Measurements from ENCODE around the gene CTNNBL1. TPM values are rescaled to one million over a fixed set of nuclear protein-coding genes. Genes with fewer than 3 reads are reported as not detected.

The CTNNBL1 gene
- total and polyA plus RNA-seq, 2 experiments from 2014 or later = 36.3 to 68.7 TPM

GRCh38 chr20:37703035-37703845 lies 9.4 kb downstream of the CTNNBL1 start:
- H3K9me2 ChIP-seq (ENCODE audit: insufficient read depth) = no peaks in the 10 kb centered on the region

More at GRCh38 chr20:37703035-37703845, 9.4 kb downstream of the CTNNBL1 start:
- Histone ChIP-seq H3K4me3 (no peak overlapping the region), H2AFZ (no peak overlapping the region), H3K4me1 (ENCODE audit: insufficient read depth) (no peaks in the 10 kb centered on the region), H3K36me3 (ENCODE audit: insufficient read depth) (no peaks in the 10 kb centered on the region), H3K4me2 (no peak overlapping the region), H3F3A (replicated peaks; ENCODE audit: low read depth) (no peaks in the 10 kb centered on the region), H3K27ac (ENCODE audit: low read depth) (no peak overlapping the region), H3K79me2 (replicated peaks; ENCODE audit: insufficient read depth) (peaks cover 95% of the 10 kb centered on the region), H3K27me3 (ENCODE audit: insufficient read depth) (no peaks in the 10 kb centered on the region), H4K20me1 (replicated peaks; ENCODE audit: insufficient read depth) (peaks cover 27% of the 10 kb centered on the region)
- H3K27ac Mint-ChIP-seq = no peak overlapping the region
- H3K27me3 Mint-ChIP-seq (ENCODE audit: insufficient read depth, low read depth, poor library complexity) = peaks cover under 1% of the 10 kb centered on the region
- no peaks in the 10 kb centered on the region for H3K4me1 Mint-ChIP-seq
- ATAC-seq (no peak), DNase-seq (ENCODE audit: low spot score) (no peak)
- TF ChIP-seq JUNB (IDR thresholded peaks at IDR 0.05; ENCODE audit: unreplicated experiment) (no peak), ZNF114 (CRISPR knock-in tag; IDR thresholded peaks at IDR 0.05) (no peak), CREB1 (CRISPR knock-in tag; IDR thresholded peaks at IDR 0.05; ENCODE audit: low read depth) (no peak), NANOG (IDR thresholded peaks at IDR 0.05; ENCODE audit: borderline replicate concordance) (no peak), ZNF331 (CRISPR knock-in tag; IDR thresholded peaks at IDR 0.05; ENCODE audit: low read depth) (no peak), EZH2phosphoT487 (IDR thresholded peaks at IDR 0.05; ENCODE audit: unreplicated experiment) (no peak), STAT1 (IDR thresholded peaks at IDR 0.05; ENCODE audit: unreplicated experiment) (no peak), ZNF462 (CRISPR knock-in tag; IDR thresholded peaks at IDR 0.05) (no peak), POLR2AphosphoS5 (IDR thresholded peaks at IDR 0.05; ENCODE audit: low read depth) (no peak), CTCF (conservative IDR thresholded peaks at IDR 0.05; ENCODE audit: low read depth in 2 of 2) (no peak), EZH2 (IDR thresholded peaks at IDR 0.05; ENCODE audit: low read depth, unreplicated experiment) (no peak)
- TF ChIP-seq, protein P1, sequence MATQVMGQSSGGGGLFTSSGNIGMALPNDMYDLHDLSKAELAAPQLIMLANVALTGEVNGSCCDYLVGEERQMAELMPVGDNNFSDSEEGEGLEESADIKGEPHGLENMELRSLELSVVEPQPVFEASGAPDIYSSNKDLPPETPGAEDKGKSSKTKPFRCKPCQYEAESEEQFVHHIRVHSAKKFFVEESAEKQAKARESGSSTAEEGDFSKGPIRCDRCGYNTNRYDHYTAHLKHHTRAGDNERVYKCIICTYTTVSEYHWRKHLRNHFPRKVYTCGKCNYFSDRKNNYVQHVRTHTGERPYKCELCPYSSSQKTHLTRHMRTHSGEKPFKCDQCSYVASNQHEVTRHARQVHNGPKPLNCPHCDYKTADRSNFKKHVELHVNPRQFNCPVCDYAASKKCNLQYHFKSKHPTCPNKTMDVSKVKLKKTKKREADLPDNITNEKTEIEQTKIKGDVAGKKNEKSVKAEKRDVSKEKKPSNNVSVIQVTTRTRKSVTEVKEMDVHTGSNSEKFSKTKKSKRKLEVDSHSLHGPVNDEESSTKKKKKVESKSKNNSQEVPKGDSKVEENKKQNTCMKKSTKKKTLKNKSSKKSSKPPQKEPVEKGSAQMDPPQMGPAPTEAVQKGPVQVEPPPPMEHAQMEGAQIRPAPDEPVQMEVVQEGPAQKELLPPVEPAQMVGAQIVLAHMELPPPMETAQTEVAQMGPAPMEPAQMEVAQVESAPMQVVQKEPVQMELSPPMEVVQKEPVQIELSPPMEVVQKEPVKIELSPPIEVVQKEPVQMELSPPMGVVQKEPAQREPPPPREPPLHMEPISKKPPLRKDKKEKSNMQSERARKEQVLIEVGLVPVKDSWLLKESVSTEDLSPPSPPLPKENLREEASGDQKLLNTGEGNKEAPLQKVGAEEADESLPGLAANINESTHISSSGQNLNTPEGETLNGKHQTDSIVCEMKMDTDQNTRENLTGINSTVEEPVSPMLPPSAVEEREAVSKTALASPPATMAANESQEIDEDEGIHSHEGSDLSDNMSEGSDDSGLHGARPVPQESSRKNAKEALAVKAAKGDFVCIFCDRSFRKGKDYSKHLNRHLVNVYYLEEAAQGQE (IDR thresholded peaks at IDR 0.05; ENCODE audit: unreplicated experiment) = no peak
- TF ChIP-seq, protein P2, sequence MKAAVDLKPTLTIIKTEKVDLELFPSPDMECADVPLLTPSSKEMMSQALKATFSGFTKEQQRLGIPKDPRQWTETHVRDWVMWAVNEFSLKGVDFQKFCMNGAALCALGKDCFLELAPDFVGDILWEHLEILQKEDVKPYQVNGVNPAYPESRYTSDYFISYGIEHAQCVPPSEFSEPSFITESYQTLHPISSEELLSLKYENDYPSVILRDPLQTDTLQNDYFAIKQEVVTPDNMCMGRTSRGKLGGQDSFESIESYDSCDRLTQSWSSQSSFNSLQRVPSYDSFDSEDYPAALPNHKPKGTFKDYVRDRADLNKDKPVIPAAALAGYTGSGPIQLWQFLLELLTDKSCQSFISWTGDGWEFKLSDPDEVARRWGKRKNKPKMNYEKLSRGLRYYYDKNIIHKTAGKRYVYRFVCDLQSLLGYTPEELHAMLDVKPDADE (IDR thresholded peaks at IDR 0.05) = no peak
- 0 out of 3 replicates have a peak, but pooled peaks cover 5% of the 10 kb centered on the region for H3K9me3 Mint-ChIP-seq
- H3K36me3 Mint-ChIP-seq (ENCODE audit: low read depth) = peaks cover 6% of the 10 kb centered on the region; the same call in 2 of the 3 replicates
- H3K4me3 Mint-ChIP-seq = no peak overlapping the region

Measured in GM23338 (cell line).